ENCODE data around the gene NUB1. TPM values are rescaled to one million over a fixed set of nuclear protein-coding genes. Genes with fewer than 3 reads are reported as not detected.

The NUB1 gene
- total RNA-seq, 1 donor from 2014 or later: 61.1 TPM

- no peak for FAIRE-seq
Observed at GRCh38 chr7:151399305-151399601, 57.6 kb downstream of the NUB1 start.

GRCh38 chr7:151399906-151400305 is 58.3 kb downstream of the NUB1 start:
- DNase-seq (ENCODE audit: low spot score in 2 of 2): no peak
- FAIRE-seq: no peak

More at GRCh38 chr7:151399305-151399601, 57.6 kb downstream of the NUB1 start:
- DNase-seq (ENCODE audit: low spot score in 2 of 2): no peak

GRCh38 chr7:151400626-151401315 is 59.2 kb downstream of the NUB1 start:
- FAIRE-seq (no peak), DNase-seq (ENCODE audit: low spot score in 2 of 2) (no peak)

GRCh38 chr7:151402029-151402835 is 60.6 kb downstream of the NUB1 start:
- DNase-seq (ENCODE audit: low spot score in 2 of 2) (no peak), FAIRE-seq (no peak)

GRCh38 chr7:151403764-151404163 is 62.2 kb downstream of the NUB1 start:
- FAIRE-seq (no peak), DNase-seq (ENCODE audit: low spot score in 2 of 2) (no peak)

- no peak for FAIRE-seq
- DNase-seq (ENCODE audit: low spot score in 2 of 2): no peak
Observed at GRCh38 chr7:151404216-151405011, 62.8 kb downstream of the NUB1 start.

GRCh38 chr7:151405056-151405455 is 63.4 kb downstream of the NUB1 start:
- FAIRE-seq (no peak), DNase-seq (ENCODE audit: low spot score in 2 of 2) (no peak)

GRCh38 chr7:151405588-151405987 is 64.0 kb downstream of the NUB1 start:
- FAIRE-seq (no peak), DNase-seq (ENCODE audit: low spot score in 2 of 2) (no peak)

GRCh38 chr7:151406051-151406875 is 64.7 kb downstream of the NUB1 start:
- FAIRE-seq (no peak), DNase-seq (ENCODE audit: low spot score in 2 of 2) (no peak)

- no peak for DNase-seq (ENCODE audit: low spot score in 2 of 2)
- no peak for FAIRE-seq
Observed at GRCh38 chr7:151406886-151407583, 65.4 kb downstream of the NUB1 start.

GRCh38 chr7:151408498-151408838 is 66.9 kb downstream of the NUB1 start:
- FAIRE-seq (no peak), DNase-seq (ENCODE audit: low spot score in 2 of 2) (no peak)

- DNase-seq (ENCODE audit: low spot score in 2 of 2): no peak
Observed at GRCh38 chr7:151408839-151409666, 67.4 kb downstream of the NUB1 start.

GRCh38 chr7:151409667-151410404 is 68.2 kb downstream of the NUB1 start, which contains the start of gene WDR86:
Gene WDR86, minus strand, starts transcription at chr7:151410038. Its CDS starts 449 bp downstream, at chr7:151409589.
- DNase-seq (ENCODE audit: low spot score in 2 of 2): no peak
- FAIRE-seq: no peak

More at GRCh38 chr7:151408839-151409666, 67.4 kb downstream of the NUB1 start:
- FAIRE-seq: no peak

- FAIRE-seq: no peak
- DNase-seq (ENCODE audit: low spot score in 2 of 2): no peak
Observed at GRCh38 chr7:151410405-151411390, 69.1 kb downstream of the NUB1 start.

GRCh38 chr7:151411551-151411950 is 69.9 kb downstream of the NUB1 start:
- no peak for DNase-seq (ENCODE audit: low spot score in 2 of 2)

GRCh38 chr7:151412318-151412717 is 70.7 kb downstream of the NUB1 start:
- FAIRE-seq (no peak), DNase-seq (ENCODE audit: low spot score in 2 of 2) (no peak)

More at GRCh38 chr7:151411551-151411950, 69.9 kb downstream of the NUB1 start:
- FAIRE-seq: no peak

GRCh38 chr7:151413241-151413640 is 71.6 kb downstream of the NUB1 start:
- DNase-seq (ENCODE audit: low spot score in 2 of 2) (no peak), FAIRE-seq (no peak)

All from frontal cortex (tissue), 4 donors.